NCI-H460 (cell line): ENCODE measurements around the gene RHO. TPM values are rescaled to one million over a fixed set of nuclear protein-coding genes. Genes with fewer than 3 reads are reported as not detected.

Experiments
- DNase-seq: peaks from one replicate; pipeline ENCODE4 v3.0.0-alpha.2; 2016; ENCODE audit warnings: low read depth; ENCODE audit errors: extremely low read depth
- total RNA-seq: library from RNA; depleted of rRNA; stranded (reverse); fragments of >200 nt; shearing (Covaris generic); gene quantifications from 2 replicates; pipeline ENCODE4 v1.2.3, GENCODE V29; 2014

RHO gene
- total RNA-seq, 1 experiment from 2014 or later: not detected

DNA sequence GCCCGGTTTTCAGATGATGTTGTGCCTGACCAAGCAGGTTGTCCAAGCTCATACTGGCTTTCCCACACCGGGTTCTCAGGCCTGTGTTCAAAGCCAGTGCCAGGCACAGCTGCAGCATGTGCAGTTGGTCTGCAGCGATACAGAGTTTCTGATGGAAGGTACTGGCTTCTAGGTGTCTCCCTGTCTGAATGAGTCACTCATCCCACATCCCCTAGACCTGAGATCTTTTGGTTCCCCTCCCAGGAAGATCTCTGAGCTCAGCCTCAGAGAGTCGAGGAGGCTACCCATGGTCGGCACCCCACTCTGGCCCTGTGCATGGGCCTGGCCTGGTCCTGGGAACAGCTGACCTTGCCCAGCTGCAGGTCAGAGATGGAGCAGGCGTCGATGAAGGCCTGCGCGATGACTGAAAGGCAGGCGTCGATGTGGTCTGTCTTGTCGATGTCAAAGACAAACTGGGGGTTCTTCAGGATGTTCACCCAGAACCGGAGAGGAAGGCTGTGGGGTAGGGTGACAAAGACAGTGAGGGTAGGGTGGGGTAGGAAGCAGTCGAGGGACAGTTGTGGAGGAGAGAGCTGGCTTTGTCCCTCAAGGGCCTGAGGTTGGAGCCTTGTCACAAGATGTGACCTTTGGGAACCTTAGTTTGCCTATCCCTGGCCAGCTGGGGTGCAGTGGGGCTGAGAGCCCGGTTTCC is 29.8 kb downstream of the RHO start:
- DNase-seq: no peak

DNA sequence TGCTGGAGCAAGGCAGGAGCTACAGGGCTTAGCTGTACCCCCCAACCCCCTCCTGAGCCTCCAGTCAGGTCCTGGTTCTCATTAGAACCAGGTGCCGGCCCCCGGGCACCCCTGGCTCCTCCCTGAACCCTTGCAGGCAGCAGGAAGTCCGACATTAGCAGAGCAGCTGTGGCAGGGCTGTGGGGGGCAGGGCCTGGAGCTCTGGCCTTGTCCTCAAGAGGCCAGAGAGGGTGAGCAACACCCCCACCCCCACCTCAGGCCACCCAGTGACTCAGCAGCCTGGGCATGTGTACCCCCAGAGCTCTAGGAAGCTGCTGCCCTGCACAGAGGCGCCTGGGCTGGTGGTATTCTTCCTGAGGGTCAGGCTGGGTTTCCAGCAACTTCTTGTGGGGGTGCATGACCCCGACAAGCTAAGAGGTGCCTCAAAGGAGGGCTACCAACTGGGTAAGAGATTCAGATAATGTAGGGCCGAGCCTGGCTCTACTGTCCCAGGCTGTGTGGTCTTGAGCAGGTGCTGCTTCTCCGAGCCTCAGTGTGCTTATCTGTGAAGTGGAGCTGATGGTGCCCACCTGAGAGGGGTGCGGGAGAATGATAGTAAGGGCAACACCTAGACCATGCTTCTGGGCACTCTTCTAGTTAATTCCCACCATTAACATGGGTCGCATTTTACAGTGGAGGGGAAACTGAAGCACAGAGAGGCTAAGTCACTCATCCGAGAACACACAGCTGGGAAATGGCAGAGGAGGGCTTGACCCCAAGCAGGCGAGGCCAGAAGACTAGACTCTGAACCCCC is 30.5 kb downstream of the RHO start:
- DNase-seq: no peak

DNA sequence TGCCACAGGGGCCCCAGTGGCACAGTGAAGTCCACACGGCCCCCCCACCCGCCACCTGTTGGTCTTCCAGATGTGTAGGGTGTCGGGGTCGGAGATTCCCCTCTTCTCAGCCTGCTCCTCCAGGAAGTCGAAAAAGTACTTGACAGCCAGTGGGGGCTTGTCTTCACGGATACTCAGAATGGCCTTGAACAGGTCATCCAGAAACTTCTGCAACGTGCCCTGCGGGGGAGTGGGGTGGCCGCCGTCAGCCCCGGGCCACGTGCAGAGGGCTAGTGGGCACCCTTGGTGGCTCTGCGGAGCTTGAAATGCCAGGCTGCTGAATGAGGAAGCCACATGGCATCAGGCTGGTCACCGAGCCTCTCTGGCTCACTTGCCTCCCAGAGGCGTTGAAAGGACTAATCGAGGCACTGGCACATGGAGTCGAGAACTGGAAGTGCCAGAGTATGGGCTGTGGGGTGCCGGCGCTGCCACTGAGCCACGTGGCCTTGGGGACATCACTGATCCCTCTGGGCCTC is 31.2 kb downstream of the RHO start:
- no peak for DNase-seq

DNA sequence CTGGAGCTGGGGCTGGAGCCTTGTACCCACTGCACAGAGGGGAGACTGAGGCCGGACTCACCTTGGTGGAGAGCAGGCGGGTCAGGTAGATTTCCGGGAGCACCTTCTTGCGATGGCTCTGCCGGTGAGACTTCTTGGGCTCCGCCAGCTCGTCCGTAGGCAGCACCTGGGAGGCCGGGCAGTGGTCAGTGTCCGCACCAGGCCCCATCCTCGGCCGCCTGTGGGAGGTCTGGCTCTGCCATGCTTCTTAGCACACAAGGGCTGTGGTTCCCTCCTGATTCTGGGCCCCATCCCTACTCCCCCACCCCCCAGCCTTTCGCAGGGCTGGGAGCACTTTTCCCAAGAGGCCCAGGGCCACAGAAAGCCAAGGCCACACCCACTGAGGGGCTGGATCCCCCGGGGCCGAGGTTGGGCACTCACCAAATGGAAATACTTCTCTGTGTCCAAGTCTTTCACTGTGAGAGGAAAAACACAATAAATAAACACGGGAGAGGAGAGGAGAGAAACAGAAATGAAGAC is 31.9 kb downstream of the RHO start:
- no peak for DNase-seq

DNA sequence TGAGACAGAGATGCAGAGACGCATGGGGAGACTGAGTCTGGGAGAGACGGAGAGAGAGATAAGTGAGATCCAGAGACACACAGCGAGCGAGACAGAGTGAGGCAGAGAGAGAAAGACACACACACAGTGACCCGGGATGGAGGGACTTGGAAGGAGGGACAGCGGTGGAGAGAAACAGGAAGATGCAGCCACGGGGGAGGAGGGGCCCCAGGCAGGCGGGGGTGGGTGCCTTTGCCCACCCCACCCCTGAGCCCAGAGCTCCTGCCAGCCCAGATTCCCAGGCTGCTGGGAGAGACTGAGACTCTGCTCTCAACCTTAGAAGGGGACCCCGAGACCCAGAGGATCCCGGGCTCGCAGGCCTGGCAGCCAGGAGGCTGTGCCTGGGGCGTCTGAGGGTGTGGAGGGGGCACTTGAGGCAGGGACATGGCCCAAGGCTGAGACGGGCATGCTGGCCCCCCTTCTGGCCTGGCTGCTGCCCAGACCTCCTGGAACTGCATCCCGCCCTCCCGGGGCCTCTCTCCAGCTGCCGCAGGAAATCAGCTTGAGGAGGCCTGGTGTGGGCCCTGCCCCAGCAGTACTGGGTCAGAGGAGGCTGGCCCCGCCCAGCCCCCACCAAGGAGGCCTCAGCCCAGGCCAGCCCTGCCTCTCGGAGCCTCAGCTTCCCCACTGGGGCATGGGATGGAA is 32.6 kb downstream of the RHO start:
- no peak for DNase-seq

DNA sequence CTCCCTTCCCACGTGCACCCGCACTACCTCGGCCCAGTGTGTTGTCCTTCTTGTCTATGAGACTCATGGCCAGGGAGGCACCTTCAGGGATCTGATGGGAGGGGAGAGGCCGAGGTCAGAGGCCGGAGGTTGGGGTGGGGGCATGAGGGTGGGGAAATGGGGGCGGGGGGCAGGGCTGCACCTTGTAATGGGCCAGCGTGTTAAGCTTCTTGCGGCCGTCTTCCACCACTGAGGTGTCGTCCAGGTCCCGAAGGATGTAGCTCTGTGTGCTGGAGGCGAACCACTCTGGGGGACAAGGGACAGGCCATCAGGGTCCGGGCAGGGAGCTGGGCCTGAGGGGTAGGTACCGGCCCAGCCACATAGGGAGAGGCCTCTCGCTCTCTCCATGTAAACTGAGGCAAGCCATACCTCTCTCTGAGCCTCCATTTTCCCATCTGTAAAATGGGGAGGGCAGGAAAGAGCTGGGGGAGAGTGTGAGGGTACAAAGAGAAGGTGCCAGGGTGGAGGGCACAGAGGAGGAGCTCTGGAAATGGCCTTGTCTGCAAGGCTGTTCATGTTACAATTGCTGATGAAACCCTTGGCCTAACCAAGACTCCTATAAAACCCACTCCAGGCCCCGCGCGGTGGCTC is 33.3 kb downstream of the RHO start:
- DNase-seq: no peak

DNA sequence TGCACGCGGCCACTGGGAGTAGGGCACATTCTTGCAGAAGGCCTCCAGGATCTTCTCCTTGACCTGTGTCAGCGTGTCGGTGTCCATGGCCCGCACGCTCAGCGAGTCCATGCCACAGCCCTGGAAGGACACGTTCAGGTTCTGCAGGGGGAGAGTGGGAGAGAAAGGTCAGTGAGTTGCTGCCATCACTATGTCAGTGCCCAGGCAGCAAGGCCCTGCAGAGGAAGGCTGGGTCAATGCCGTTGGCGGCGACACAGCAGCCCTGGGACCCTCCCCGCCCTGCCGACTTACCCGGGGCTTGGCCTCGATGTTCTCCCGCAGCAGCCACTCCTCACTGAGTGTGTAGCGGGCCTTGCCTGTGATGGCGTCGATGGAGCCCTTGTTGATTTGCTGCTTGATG is 34.4 kb downstream of the RHO start:
- no peak for DNase-seq

DNA sequence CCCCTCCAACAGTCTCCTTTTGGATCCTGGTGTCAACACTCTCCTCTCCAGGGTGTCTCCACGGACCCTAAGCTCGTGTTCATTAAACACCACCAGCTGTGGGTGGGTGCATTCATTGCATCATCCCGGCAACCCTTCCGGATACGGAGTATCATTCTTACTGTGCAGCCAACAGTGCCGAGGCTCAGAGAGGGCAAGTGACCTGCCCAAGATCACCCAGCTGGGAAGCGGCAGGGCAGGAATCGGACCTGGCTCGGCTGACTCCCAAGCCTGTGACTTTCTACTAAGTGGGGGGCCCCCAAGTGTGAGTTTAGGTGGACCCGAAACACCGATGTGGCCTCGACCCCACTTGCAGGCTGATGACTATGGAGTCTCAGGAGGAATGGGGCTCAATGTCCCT is 34.9 kb downstream of the RHO start:
- DNase-seq: no peak

DNA sequence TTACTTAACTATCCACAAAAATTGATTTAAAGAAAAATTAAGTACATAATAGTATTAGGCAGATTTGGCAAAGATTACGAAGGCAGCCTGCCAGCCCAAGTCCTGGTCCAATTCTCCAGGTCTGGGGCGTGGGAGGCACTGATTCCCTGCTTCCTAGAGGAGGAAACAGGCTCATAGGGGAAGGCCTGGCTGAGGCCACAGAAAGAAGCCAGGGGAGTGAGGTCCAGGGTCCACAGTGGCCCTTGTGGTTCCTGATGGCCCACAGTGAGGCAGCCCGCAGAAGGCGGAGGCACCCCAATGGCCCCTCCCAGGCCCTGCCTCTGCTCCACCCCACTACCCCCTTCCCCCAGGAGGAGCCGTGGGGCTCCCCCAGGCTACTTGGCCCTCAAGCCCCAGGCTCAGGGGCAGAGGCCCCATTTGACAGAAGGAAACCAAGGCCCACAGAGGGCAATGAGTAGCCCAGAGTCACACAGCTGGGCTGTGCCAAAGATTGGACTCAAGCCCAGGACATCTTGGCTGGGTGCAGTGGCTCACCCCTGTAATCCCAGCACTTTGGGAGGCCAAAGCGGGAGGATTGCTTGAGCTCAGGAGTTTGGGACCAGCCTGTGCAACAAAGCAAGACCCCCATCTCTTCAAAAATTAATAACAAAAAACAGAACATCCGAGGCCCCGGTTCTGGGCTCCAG is 35.6 kb downstream of the RHO start:
- no peak for DNase-seq

DNA sequence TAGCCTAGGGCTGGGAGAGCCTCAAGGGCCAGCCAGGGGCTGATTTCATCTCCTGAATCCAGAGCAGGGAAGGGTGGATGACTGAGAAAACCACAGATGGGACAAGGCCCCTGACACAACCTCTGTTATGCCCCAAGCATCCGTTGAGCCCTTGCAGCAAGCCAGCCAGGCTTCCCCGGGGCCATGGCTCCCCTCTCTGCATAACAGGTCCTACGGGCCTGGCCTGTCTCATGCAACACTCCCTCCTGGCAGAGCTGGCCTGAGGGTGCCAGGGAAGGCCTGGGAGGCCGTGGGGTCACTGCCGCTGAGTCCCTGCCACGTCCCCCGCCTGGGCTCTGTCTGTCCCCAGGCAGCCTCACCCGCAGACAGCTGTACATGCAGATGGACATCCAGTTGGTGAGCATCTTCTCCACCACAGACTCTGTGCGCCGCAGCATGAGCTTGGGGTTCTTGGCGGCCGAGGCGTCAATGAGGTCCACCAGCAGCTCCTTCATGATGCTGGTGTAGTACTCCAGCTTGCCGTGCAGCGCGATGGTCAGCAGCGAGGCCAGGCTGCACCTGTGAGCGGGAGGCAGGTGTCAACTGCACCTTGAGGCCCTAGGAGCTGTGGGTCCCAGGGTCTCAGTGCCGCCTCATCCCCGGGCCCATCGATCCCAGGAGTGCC is 36.7 kb downstream of the RHO start:
- no peak for DNase-seq

DNA sequence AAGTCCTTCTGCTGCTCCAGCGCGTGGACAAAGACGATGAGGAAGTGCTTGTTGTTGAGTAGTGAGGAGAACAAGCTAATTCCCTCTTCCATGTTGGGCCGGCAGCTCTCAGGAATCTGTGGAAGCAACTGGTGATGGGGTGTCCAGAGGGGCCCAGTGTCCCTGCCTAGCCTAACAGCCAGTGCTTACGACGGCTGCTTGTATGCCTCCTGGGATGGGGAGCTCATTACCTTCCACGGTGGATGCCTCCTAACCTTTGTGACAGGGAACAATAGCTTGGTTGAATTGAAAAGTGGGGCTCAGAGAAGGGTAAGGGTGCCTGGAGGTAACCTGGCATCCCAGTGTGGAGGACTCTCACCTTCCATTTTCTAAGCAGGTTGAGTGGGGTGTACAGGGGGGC is 37.5 kb downstream of the RHO start:
- no peak for DNase-seq

DNA sequence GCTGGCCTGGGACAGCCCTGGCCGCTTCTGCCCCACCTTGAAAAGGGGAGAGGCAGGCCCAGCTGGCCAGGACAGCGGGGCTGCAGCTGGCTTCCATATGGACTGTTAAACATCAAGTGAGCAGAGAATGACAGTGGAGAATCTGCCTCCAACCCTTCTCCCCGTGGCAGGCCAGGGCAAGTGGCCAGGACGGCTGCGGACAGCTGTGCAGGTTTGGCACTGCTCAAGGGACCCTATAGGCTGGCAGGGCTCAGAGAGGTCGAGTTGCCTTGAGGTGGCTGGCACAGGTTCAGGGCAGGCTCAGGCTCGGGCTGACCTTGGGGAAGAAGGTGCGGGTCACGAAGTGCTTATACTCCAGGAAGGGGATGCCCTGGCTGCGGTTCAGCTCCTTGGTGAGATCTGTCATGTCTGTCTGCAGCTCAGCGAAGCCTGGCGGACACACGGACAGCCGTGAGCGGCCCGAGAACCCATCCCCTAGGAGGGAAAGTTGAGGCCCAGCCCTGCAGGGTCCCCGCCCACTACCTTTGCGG is 38.8 kb downstream of the RHO start:
- no peak for DNase-seq

DNA sequence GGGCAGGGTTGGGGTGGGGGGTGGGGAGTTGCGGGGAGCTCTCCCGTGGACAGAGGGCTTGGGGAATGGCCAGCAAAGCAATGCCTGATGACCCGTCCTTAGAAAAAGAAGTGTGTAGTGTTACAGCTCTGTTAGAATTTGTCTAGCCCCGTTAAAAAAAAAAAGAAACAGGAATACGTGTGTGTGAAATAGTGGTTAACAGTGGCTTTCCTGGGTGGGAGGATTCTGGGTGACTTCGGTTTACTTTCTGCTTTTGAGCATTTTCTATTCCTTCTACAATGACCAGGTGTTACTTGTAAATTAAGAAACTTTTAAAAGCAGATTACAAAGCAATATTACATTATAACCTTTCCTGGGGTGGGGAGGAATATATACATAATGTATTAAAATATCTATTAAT is 39.5 kb downstream of the RHO start:
- DNase-seq: no peak

DNA sequence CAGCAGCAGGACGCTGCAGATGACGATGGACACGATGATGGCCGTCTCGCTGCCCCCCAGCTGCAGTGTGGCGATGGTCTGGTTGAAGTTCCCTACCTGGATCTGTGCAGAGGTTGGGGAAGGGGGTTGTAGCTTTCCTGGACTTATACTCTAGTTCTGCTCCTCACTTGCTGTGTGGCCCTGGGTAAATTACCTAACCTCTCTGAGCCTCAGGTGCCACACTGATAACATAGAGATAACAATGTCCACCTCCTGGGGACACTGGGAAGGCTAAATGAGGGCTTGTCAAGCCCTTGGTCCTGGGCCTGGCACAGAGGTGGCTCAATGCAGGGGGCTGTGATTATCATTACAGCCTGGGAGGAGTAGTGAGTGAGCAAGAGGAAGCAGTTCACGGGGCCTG is 41.4 kb downstream of the RHO start:
- DNase-seq: no peak

DNA sequence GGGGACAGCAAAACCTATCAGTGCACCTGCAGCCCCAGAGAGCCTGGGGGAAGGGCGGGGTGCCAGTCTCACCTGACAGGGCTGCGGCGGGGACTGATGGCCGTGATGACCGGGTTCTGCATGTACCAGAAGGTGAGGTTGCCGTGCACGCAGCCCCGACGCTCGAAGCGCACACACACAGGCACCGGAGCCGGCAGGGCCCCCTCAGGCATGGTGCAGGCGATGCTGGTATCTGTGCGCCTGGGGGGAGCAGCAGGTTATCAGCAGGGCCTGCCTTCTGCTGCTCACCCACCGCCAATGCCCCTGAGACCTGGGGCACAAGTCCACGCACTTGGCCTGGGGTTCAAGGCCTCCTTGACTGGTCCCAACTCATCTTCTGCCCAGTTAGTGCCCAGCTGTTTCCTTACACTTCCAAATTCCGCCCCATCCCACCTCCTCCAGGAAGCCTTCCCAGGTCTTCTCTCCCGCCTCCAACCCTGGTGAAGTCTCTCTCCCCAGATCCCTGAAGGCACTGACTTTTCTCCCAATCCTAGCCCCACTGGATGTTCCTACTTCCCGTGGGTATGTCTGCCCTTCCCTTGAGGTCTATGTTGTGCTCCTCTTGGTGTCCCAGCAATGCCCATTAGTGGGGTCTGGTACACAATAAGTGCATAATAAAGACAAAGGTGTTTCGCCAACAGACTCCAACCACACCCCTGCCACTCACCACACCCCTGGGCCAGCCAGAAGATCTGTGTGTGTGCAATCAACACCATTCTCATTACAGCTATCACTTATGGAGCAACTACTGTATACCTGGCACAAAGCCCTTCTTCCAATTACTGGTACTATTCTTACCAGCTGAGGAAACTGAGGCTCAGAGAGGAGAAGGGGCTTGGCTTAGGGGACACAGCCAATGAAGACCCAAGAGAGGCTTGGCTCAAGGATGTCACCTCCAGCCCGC is 43.4 kb downstream of the RHO start:
- DNase-seq: no peak

DNA sequence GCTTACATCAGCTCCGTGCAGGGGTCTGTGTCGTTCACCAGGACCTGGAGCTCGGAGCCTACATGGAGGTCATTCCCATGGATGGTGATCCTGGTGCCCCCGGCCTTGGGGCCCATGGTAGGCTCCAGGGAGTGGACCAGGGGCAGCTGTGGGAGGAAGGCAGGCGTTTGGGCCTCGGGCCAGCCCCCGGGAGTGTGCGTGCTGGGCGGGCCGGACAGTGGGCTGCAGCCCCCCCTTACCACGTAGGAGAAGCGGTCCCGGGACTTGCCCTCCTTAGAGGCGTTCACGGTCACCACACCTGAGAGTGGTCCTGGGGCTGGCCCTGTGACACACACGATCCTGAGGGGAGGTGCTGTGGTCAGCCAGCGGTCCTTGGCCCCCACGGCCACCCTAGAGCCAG is 44.2 kb downstream of the RHO start:
- DNase-seq: no peak

DNA sequence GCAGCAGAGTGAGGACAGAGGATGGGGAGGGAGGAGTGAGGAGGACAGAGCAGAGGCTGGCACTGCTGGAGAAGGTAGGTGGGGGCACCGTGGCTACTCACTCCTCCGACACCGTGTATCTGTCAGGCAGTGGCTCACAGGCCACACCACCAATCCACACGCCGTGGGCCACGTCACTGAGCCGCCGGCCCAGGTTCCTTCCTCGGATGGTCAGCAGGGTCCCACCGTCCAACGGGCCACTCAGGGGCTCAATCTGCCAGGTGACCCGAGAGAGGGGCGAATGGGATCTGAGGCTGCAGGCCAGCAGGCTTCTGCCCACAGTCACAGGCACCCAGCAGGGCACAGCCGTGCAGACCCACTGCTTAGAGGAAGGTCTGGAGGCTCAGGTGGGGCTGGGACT is 45.1 kb downstream of the RHO start:
- no peak for DNase-seq

DNA sequence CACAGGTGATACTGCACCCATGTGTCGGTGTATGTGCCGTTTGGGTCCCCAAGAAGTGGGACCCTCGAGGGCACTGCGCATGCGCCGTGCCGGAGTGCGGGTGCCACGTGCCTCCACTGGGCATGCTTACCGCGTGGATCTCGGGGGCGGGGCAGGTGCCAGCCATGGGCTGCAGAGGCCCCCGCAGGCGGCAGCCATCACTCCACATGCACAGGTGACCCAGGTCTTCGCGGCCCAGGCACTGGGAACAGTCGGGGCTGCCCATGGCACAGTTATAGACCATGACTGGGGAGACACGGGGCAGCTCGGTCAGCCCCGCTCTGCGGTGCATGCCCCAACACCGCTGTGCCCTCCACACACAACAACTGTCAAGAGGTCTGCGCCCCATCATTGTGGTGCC is 45.8 kb downstream of the RHO start:
- DNase-seq: no peak
